Endodermal cell (in vitro differentiated cells): Measurements from ENCODE around the gene SUGCT. TPM values are rescaled to one million over a fixed set of nuclear protein-coding genes. Genes with fewer than 3 reads are reported as not detected.

Source experiments
- DNase-seq: peaks from one replicate; pipeline ENCODE4 v3.0.0-alpha.2; 2017
- H3K27ac ChIP-seq: 2 replicates; pipeline ENCODE4 v1.5.1; 2013; ENCODE audit warnings: mild to moderate bottlenecking, low read depth, low read length, moderate library complexity
- H3K27me3 ChIP-seq: 2 replicates; pipeline ENCODE4 v1.6.1; 2013; ENCODE audit warnings: mild to moderate bottlenecking, low read length, moderate library complexity; ENCODE audit not compliant: insufficient read depth, control insufficient read depth, poor library complexity, severe bottlenecking
- H3K36me3 ChIP-seq: 2 replicates; pipeline ENCODE4 v1.7.0; 2013; ENCODE audit warnings: mild to moderate bottlenecking, low read length, moderate library complexity; ENCODE audit not compliant: control insufficient read depth, insufficient read depth
- H3K4me1 ChIP-seq: one replicate; pipeline ENCODE4 v1.7.0; 2013; ENCODE audit warnings: low read length; ENCODE audit not compliant: control insufficient read depth, insufficient read depth
- H3K4me3 ChIP-seq: 2 replicates; pipeline ENCODE4 v1.5.1; 2013; ENCODE audit warnings: mild to moderate bottlenecking, low read length, moderate library complexity
- H3K9ac ChIP-seq: 2 replicates; pipeline ENCODE4 v1.6.1; 2013; ENCODE audit warnings: mild to moderate bottlenecking, low read length, moderate library complexity; ENCODE audit not compliant: poor library complexity, severe bottlenecking; ENCODE audit errors: extremely low read depth
- H3K9me3 ChIP-seq: 2 replicates; pipeline ENCODE4 v1.6.1; 2013; ENCODE audit warnings: mild to moderate bottlenecking, low read length, moderate library complexity; ENCODE audit not compliant: control insufficient read depth
- H3K27ac Mint-ChIP-seq: 2 replicates; pipeline ENCODE4 v1.8.0; 2020; ENCODE audit warnings: mixed read lengths
- H3K27me3 Mint-ChIP-seq: 2 replicates; pipeline ENCODE4 v1.8.0; 2021; ENCODE audit warnings: mild to moderate bottlenecking, mixed read lengths; ENCODE audit not compliant: insufficient read depth
- H3K36me3 Mint-ChIP-seq: 2 replicates; pipeline ENCODE4 v1.8.0; 2020; ENCODE audit warnings: low read depth, mixed read lengths
- H3K4me1 Mint-ChIP-seq: 2 replicates; pipeline ENCODE4 v1.8.0; 2020; ENCODE audit warnings: mixed read lengths
- H3K4me3 Mint-ChIP-seq: 2 replicates; pipeline ENCODE4 v1.8.0; 2020; ENCODE audit warnings: mild to moderate bottlenecking, moderate library complexity, mixed read lengths
- H3K9me3 Mint-ChIP-seq: 2 replicates; pipeline ENCODE4 v1.8.0; 2020; ENCODE audit warnings: mild to moderate bottlenecking, mixed read lengths
- CTCF ChIP-seq: fragments of 200-600 bp; sonication (generic); conservative IDR thresholded peaks from 2 replicates; pipeline ENCODE4 v1.5.0; 2021; ENCODE audit warnings: antibody characterized with exemption, mild to moderate bottlenecking
- WGBS, 2 experiments: methylation state at CpG; one replicate each; pipeline versions ENCODE4 v1.1.5 to v1.1.7; 2013; ENCODE audit warnings: missing lambda C conversion rate in 2 of 2, mixed read lengths in 1 of 2; ENCODE audit not compliant: insufficient coverage in 1 of 2, insufficient read length in 1 of 2; 5-methylcytosine and 5-hydroxymethylcytosine counted together
- total RNA-seq, 2 donors: library from RNA; stranded (reverse); fragmentation: NEBNext Ultra II Directional in 1 of 2; extraction: Animal tissue kit (Norgen Biotek cat#: 25700) in 1 of 2; gene quantifications; 2 replicates in 1 of 2; 3 replicates in 1 of 2; pipeline ENCODE4 v1.2.1, GENCODE V29; 2021

The SUGCT gene
- total RNA-seq, 2 donors from 2014 or later, result 3.6 to 3.9 TPM

- Mint-ChIP-seq H3K9me3 (no peaks in the 10 kb centered on the region), H3K4me3 (no peak overlapping the region), H3K36me3 (peaks cover 17% of the 10 kb centered on the region), H3K4me1 (peaks cover 9% of the 10 kb centered on the region), H3K27ac (no peak overlapping the region), H3K27me3 (no peaks in the 10 kb centered on the region)
- H3K27ac ChIP-seq, result no peak overlapping the region
- H3K36me3 ChIP-seq, result peaks cover 34% of the 10 kb centered on the region
- no peak overlapping the region for H3K4me3 ChIP-seq
- H3K9me3 ChIP-seq, result no peaks in the 10 kb centered on the region
- DNase-seq, result no peak
- H3K4me1 ChIP-seq, result no peaks in the 10 kb centered on the region
- H3K27me3 ChIP-seq, result no peaks in the 10 kb centered on the region
- no peak overlapping the region for H3K9ac ChIP-seq
- no peak for TF ChIP-seq CTCF
Observed at GRCh38 chr7:40098810-40099209, 36.0 kb upstream of the SUGCT start.

DNA sequence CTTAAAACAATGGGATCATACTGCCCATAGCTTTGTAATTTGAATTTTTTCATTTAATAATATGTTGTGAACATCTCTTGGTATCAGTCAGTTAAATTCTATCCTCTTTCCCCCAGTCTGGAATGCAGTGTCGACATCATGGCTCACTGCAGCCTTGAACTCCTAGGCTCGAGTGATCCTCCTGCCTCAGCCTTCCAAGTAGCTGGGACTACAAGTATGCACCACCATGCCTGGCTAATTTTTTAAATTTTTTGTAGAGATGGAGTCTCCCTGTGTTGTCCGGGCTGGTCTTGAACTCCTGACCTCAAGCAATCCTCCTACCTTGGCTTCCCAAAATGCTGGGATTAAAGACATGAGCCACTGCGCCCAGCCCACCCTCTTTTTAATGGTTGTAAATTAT lies 35.0 kb upstream of the SUGCT start:
- Histone ChIP-seq H3K4me1 (no peaks in the 10 kb centered on the region), H3K36me3 (peaks cover 24% of the 10 kb centered on the region), H3K4me3 (no peak overlapping the region), H3K9me3 (no peaks in the 10 kb centered on the region), H3K9ac (no peak overlapping the region), H3K27ac (no peak overlapping the region), H3K27me3 (no peaks in the 10 kb centered on the region)
- WGBS, 2 experiments, result 86 to 100% methylated on average over 3 to 4 of the region's 4 CpGs
- Mint-ChIP-seq H3K9me3 (no peaks in the 10 kb centered on the region), H3K27ac (no peak overlapping the region), H3K4me3 (no peak overlapping the region), H3K36me3 (peaks cover 7% of the 10 kb centered on the region), H3K27me3 (no peaks in the 10 kb centered on the region), H3K4me1 (peaks cover 9% of the 10 kb centered on the region)
- no peak for TF ChIP-seq CTCF
- no peak for DNase-seq

DNA sequence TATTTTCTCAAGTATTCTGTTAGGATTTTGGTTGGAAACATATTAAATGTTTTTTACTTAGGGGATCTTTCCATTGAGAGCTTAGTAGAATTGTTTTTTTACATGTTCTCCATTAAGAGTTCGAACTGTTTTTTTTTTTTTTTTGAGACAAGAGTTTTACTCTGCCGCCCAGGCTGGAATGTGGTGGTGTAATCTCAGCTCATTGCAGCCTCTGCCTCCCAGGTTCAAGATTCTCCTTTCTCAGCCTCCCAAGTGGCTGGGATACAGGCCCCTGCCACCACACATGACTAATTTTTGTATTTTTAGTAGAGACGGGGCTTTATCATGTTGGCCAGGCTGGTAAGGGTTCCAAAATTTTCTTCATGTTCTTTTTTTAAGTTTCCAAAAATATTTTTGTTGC lies 33.6 kb upstream of the SUGCT start:
- H3K9me3 Mint-ChIP-seq, result no peaks in the 10 kb centered on the region
- H3K36me3 Mint-ChIP-seq, result peaks cover under 1% of the 10 kb centered on the region
- no peaks in the 10 kb centered on the region for H3K9me3 ChIP-seq
- no peak for DNase-seq
- 87 to 94% methylated on average over 2 to 3 of the region's 3 CpGs for WGBS, 2 experiments
- H3K27me3 Mint-ChIP-seq, result no peaks in the 10 kb centered on the region
- no peak overlapping the region for H3K9ac ChIP-seq
- H3K27ac ChIP-seq, result no peak overlapping the region
- H3K4me3 Mint-ChIP-seq, result no peak overlapping the region
- H3K4me1 Mint-ChIP-seq, result peaks cover 3% of the 10 kb centered on the region
- no peak overlapping the region for H3K4me3 ChIP-seq
- H3K36me3 ChIP-seq, result peaks cover 14% of the 10 kb centered on the region
- H3K27ac Mint-ChIP-seq, result no peak overlapping the region
- no peaks in the 10 kb centered on the region for H3K27me3 ChIP-seq
- no peaks in the 10 kb centered on the region for H3K4me1 ChIP-seq
- TF ChIP-seq CTCF, result no peak
